Globus pallidus (tissue), 1 donor: ENCODE data around the gene ENTPD2.
A peak's percentile ranks its signal among the peaks of the same experiment; 100 is the strongest.

Source experiments
- DNase-seq: peaks from one replicate; pipeline ENCODE4 v3.0.0-alpha.2; 2015; ENCODE audit warnings: low spot score

Gene ENTPD2

DNA sequence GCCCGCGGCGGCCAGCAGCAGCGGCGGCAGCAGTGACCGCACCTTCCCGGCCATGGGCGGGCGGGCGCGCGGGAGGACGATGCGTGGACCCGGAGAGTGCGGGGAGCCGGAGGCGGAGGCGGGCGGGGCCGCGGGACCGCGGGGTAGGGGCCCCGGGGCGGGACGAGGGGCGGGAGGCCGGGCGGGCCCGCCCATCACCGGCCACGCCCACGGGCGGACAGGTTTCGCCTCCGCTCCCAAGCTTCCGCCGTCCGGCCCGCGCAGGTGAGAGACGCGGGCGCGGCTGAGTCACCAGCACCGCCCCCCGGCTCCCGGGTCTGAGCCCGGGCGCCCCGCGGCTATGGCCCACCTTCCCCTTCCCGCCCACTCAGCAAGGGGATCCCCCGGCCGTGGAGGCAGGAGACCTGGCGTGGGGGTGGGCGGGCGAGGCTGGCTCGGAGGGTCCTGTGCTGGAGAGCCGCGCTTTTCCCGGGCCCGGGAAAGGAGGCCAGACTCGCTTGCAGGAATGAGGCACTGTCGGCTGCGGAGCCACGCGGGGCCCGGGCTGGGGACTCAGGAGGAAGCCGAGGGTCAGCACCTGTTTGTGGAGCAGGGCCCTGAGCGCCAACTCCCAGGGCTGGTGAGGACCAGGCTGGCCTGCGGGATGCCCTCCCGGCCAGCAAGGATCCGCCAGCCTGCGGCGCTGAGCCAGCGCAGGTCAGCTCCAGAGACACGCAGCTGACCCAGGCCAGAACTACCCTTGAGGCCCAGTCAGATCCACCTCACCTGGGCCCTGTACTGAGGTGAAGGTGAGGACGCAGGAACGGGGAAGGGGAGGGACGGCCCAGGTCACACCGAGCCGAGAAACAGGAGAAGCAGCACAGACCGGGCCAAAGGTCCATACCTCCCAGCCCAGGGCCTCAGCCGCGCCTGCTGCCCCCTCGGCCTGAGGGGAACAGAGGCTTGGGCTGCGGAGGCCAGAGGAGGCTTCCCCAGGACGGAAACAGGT lies at the start of gene ENTPD2:
Gene ENTPD2, minus strand, starts transcription at position 118 of the 988 bp plus-strand sequence. Its CDS starts 64 bp downstream, at position 54.
- DNase-seq = no peak

DNA sequence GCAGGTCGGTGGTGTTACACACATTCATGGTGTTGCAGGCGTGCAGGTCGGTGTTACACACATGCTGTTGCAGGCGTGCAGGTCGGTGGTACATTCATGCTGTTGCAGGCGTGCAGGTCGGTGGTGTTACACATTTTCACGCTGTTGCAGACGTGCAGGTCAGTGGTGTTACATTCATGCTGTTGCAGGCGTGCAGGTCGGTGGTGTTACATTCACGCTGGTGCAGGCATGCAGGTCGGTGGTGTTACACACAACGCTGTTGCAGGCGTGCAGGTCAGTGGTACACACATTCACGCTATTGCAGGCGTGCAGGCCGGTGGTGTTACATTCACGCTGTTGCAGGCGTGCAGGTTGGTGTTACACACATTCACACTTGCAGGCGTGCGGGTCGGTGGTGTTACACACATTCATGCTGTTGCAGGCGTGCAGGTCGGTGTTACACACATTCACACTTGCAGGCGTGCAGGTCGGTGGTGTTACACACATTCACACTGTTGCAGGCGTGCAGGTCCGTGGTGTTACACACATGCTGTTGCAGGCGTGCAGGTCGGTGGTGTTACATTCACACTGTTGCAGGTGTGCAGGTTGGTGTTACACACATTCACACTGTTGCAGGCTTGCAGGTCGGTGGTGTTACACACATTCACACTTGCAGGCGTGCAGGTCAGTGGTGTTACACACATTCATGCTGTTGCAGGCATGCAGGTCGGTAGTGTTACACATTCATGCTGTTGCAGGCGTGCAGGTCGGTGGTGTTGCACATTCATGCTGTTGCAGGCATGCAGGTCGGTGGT lies 49.5 kb upstream of the ENTPD2 start:
- DNase-seq = no peak

DNA sequence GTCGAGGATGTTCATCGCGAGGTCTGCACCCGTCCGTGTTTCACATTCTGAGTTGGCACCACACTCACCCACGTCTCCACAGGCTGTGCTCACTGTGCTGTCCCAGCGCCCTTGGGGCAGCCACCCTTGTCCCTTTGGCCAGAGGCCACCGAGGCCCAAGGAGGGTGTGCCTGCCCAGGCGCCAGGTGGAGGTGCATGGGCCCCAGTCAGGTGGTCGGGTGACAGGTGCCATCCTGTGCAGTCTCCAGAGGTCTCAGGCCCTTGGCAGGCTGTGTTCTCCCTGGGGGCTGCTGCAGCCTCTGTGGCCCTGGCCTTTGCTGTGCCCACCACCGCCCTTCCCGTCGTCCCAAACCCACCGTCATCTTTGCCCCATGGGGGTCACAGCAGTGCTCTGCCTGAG lies 45.4 kb upstream of the ENTPD2 start:
- DNase-seq = no peak

DNA sequence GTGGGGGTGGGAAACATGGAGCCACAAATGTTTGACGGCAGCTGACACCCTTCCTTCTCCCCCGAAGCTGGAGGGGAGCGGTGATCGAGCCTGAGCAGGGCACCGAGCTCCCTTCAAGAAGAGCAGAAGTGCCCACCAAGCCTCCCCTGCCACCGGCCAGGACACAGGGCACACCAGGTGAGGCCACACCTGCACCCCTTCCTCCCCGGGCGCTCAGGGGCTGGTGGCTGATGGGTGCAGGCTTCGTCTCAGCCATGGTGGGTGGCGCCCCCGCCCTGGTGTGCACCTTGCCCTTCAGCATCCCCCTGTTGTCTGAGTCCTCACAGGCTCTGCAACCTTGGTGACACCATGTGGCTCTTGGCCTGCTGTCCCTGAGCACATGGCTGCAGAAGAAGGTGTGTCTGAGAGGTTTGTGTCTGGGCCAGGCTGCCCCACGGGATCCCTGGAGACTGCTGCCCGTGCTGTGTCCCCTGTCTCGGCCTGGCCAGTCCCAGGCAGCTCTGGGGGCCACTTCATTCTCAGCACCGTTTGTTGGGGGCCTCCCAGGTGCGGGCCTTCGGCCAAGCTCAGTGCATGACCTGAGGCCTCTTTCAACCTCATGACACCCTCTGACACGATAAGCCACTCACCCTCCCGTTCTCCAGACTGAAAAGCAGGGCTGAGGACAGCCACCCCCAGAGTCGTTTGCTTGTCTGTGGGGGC lies 44.1 kb upstream of the ENTPD2 start:
- no peak for DNase-seq

DNA sequence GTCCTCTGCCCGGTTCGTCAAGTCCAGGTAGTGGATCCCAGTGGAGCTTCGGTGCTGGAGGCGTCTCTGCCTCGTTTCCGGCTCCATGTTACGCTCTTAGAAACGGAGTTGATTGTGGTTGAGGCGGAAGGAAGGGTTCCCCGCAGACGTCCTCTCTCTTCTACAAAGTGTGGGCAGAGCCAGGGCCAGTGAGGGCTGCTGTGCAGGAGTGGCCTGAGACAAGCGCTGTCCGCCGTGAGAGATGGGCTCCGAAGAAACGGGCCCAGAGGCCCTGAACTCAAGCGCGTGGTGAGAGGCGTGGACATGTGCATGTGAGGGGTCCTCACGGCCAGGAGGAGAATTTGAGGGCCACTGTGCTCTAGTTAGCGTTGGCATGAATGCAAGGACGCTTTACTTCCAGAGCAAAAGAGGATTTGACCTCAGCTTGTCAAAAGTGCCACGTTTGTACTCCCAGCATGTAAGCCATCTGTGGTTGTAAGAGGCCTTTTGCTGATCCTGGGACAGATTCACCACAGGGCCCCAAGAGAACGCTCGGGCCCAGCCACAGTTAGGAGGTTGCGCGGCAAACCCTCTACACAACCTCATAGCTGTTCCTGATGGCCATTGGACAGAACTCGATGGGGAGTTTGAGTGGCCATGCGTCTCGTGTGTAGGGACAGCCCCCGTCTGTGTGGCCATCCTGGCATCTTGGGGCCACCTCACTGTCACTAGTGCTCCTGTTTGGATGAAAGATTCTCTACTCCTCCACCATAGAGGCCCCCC lies 43.1 kb upstream of the ENTPD2 start:
- DNase-seq = no peak

DNA sequence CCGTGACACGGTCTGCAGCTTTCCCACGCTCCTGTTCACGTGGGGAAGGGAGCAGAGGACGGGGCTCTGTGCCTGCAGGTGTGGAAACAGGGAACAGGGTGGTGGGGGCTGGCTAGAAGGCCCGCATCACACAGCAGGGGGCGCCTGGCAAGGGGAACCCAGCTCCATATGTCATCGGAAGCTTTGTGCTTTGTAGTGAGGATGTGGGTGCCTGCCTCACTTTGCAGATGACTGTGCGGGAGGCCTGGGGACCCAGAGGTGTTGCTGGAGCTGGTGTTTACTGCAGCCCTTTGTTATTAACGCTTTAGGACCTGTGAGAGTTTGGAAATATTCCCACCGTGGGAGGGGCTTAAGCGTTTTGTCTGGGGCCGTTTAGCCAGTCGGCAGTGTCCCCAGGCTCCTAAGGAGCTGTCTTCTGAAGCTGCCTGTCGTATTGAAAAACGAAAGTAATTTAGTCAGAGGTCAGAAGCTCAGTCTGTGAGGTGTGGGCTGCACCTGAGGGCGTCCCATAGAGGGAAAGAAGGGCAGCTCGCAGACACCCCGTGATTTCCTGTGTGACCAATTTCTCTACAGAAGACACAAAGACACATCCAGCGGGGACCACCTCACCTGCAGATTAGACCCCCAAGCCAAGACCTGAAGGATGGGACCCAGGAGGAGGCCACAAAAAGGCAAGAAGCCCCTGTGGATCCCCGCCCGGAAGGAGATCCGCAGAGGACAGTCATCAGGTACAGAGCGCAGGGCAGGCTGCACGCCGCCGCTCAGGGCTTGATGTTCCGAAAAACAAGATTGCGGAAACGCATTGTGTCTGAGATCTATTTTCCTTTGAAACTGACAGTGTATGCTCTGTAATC lies 42.0 kb upstream of the ENTPD2 start:
- DNase-seq = no peak

DNA sequence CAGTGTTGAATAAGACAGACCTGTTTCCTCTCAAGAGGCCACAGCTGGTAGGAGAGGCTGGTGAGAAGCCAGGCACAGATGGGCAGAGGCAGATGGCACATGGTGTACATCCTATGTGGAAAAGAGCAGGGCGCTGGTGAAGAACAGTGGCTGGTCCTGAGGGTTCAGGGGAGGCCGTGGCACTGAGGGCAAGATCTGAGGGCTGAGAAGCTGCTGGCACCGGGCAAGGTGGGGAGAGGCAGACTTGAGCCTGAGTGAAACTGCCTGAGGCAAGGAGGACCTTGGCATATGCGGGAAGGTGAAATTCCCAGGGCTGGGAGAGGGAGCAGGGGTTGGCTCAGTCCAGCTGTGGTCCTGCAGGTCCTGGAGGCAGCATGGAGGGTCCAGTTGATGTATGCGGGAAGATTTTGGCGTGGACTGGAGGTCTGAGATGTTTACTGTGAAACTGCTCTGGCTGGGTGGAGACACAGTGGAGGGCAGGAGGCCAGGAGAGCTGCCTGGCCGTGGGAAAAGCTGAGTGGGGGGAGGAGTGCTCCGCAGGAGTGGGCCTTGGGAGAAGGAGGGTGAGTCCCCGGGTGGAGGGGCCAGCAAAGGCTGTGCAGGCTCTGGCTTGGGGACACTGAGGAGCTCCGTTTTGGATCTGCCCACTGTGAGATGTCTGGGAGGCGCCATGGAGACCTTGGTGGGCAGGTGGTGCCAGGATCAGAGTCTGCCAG lies 35.5 kb upstream of the ENTPD2 start:
- no peak for DNase-seq

DNA sequence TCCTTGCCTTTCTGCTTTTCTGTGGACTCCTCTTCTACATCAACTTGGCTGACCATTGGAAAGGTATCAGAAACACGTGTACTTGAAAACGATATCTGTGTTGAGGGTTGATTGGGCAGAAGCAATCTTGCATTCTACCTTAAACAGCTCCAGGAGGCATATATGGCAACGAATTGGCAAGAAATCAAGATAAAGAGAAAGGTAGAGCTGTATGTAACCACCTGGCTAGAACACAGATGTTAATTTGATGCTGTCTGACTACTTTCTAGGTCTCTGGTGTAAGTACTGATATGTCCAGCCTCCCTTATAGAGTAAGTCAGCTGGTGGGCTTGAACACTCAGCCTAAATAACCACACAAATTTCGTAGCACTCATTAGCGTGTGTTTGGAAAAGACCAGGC lies 34.3 kb upstream of the ENTPD2 start:
- DNase-seq = no peak

DNA sequence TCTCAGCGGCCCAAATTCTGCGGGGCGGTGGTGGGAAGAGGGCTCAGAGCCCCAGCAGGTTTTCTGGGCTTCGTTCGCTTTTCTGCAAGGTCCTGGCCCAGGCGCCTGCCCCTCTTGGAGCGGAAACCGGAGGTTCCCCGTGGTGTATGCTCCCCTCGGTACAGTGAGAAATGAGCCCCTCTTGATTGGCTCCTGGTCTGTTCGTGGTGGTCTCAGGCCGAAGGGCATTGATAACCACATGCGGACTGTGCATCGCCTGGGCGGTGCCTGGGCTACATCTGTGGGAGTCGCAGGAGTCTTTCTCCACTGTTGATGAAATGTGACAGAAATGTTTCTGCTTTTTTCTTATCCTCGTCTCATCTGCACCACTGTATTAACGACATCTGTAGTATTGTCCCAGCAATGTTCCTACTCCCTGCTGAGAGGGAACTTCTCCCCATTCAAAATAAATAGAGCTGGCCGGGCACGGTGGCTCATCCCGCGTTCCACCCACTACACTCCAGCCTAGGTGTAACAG lies 33.6 kb upstream of the ENTPD2 start:
- no peak for DNase-seq

DNA sequence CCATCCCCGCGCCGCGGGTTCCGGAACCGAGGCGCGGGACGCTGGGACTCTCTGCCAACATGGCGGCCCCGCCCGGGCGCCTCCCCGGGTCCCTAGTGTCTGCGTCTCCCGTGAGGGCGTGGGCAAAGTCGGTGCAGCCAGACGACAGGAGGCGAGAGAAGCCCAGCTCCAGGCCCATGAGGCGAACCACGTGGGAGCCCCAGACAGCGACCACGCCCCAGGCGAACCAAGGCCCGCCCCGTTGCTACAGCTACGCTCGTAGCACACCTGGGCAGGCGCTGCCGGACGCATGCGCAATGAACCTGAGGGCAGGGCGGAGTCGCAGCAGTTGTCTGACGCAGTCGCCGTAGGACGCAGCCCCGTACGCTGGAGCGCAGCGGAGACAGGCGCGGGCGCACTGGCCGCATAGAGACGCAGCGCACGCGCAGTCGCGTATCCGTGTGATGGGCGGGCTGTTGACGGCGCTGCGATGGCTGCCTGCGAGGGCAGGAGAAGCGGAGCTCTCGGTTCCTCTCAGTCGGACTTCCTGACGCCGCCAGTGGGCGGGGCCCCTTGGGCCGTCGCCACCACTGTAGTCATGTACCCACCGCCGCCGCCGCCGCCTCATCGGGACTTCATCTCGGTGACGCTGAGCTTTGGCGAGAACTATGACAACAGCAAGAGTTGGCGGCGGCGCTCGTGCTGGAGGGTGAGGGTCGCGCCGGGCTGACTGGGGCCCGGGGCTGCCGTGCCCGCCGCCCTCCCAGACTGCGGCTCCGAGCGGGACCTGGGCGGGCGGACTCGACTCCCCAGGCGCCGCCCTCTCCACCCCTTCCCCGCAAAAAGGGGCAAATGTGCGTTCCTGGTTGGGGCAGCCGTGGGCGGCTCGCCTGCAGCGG lies 32.9 kb upstream of the ENTPD2 start, which contains the start of gene MAN1B1:
Gene MAN1B1, plus strand, starts transcription at position 455 of the 878 bp plus-strand sequence. Its CDS starts 15 bp downstream, at position 470.
- peak; percentile 96 for DNase-seq

DNA sequence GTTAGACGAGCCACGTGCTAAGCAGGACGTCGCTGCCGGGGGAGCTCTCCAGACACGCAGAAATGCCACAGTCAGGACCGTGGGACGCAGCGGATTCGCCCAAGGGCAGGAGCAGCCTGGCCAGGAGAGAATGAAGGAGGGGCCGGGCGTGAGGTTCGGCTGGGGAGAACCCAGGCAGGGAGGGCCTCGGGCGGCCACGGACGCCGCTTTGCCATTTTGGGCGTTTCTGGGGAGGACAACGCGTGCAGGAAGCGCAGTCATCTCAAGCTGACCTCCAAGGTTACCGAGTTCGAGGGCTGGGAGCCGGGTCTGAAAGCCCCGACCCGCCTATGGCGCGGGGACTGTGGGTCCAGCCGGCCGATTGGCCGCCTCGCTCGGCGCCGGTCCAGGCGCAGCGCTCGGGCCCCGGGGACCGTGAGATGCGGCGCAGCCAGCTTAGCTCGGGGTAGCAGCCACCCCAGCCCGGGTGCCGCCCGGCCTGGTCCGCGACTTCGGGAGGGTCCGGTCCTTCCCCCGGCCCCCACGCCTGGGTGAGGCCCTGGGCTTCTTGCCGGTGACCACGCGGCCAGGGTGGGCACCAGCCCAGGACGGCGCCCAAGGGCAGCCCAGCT lies 32.2 kb upstream of the ENTPD2 start:
- no peak for DNase-seq

DNA sequence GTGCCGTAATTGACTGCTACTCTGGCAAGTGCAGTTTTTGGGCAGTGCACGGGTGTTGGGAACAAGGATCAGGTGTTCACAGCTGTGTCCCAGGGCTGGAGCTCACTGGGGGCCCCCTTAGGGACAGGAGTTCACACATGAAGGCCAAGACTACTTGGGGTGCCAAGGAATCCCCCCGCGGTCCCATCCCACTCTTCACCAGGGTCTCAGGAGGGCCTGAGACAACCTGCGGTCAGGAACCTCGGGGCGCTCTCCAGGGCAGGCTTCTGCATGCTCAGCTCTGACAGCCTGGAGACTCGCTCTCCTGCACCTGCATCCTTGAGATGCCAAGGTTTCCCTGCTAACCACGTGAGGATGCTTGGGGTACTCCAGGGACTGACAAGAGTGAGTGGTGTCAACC lies 30.7 kb upstream of the ENTPD2 start:
- DNase-seq = no peak

DNA sequence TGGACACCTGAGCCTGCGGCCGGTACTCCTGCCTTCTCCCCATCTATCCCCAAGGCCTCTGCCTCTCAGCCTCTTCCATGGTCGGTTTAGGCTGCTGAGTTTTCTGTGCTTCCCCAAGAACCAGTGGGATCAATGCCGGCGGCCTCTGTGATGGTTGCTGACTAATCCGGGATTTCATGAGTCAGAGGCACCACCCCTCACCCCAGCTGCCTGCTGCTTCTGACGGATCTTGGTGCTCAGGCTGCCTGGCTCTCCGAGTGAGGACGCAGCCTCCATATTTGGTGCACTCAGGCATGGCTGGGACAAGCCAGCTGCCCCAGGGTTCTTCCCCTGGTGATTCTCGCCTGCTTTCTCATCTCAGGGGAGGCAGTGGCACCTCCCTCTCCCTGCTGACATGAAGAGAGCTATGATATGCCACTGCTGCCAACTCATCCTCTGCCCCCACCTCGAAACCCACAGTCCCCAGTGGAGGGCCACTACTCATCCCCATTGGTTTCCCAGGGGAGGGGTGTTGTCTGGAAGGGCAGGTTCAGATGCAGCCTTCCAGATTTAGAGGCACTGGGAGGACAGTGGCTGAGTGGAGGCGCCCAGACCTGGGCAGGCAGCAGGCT lies 29.6 kb upstream of the ENTPD2 start:
- DNase-seq = no peak

DNA sequence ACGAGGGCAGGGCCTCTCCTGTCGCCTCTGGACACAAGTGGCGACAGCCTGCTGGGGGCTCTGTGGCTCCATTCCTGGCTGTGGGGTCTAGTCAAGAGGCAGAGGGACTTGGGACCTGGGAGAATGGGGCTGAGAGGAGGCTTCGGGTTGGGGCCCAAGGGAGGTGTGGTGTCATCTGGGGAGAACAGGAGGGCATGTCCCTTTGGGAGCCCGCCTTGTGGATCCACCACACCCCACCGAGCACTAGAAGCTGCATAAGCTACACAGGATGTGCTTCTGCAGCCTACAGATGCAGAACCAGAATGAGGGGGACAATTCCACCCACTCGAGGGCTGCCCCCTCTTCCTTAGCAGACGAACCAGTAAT lies 29.0 kb upstream of the ENTPD2 start:
- no peak for DNase-seq

DNA sequence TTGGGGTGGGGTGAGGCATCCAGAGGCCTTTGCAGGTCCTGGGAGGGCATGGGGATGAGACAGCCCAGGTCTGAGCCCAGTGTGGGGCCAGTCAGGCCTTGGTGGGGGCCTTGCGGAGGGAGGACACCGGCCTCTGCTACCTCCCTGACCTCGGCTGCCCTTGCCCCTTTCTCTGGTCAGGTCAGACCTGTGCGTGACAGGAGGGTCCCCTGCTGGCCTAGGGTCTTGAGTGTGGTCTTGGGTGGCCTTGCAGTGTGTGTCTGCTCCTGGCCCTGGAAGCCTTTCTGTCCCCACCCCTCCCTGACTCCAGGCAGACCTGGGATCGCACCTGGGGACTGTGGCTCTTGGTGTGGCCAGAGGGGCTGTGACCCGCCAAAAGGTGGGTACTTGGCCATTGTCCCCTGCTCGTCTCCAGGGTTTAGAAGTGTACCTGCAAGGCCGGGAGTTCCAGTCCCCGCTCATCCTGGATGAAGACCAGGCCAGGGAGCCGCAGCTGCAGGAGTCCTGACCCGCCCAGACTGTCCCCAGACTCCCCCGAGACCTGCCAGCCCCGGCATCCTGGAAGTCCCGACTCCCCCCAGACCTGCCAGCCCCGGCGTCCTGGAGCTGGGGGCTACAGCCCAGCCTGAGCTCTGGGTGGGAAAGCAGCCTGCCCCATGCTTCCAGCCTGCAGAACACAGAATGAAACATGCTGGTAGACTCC lies 28.5 kb upstream of the ENTPD2 start:
- DNase-seq = no peak

DNA sequence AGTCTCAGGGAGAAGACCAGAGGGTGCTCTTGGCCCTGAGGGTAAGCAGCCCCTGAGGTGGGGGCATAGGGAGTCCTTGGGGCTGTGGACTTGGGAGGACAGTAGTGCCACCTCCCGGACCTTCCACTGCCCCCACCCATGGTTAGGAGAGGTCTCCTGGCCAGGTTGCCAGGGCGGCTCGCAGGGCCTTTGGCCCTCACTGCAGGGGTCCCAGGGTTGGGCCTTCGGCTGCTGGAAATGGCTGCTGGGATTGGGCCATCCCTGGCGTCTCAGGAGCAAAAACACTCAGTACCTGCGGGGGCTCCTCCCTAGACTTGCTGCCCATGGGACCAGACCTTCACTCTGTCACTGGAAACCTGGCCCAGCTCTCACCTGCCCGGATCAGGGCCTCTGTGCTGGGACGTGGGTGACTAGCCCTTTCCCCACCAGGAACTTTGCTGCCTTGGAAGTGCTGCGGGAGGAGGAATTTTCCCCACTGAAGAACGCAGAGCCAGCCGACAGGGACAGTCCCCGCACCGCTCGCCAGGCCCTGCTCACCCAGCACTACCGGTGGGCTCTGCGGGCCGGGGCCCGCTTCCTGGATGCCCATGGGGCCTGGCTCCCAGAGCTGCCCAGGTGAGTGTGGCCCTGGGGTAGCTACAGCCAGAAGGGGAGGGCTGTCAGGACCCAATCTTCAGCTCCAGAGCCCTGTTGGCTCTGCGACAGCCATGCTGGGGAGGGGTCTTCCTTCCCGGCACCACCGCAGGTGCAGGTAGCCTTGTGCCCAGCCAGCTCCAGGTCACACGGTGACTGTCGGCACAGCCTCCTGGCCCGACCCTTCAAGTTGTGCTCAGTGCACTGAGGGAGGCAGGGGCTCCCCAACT lies 26.6 kb upstream of the ENTPD2 start:
- DNase-seq = no peak
